C1 segment of cervical spinal cord (tissue), 14 donors: ENCODE measurements around the gene HEPHL1.

Experiments
- DNase-seq, 14 donors: peaks; one replicate each; lab custom pipeline; 2025; lab: John Stamatoyannopoulos, UW

HEPHL1 gene

DNA sequence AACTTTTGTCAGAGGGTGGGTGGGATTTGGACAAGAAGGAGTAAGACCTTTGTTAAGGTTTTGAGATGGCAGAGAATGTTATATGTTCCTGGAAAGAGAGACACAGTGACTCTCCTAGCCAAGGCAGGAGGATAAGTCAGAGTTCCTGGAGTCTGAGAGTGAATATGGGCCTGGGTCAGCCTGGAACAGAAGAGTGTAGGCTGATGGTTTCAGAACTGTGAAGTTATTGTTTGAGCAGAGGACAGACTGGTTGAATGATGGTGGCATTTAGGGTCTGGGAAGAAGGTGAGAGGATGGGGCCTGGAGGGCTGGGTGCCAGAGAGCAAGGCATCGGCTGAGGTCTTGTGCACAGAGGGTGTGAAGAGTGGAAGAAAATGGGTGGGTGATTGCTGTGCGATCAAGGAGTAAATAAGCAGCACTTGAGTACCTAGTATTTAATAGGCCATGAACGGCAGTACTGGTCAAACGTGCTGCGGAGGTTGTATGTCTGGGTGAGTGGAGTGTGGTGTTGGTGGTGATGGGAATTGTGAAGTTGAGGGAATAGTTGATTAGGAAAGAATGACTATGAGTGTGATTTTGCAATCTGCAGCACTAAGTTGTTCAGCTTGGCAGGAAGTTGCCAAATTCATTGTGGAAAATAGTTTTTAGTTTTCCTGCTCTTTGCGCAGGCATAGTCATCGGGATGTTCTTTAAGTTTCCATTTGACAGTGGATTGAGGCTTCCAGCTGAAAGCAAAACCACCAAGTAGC is 109.3 kb downstream of the HEPHL1 start:
- peak in 1 of 14 donors; percentile 23 for DNase-seq

DNA sequence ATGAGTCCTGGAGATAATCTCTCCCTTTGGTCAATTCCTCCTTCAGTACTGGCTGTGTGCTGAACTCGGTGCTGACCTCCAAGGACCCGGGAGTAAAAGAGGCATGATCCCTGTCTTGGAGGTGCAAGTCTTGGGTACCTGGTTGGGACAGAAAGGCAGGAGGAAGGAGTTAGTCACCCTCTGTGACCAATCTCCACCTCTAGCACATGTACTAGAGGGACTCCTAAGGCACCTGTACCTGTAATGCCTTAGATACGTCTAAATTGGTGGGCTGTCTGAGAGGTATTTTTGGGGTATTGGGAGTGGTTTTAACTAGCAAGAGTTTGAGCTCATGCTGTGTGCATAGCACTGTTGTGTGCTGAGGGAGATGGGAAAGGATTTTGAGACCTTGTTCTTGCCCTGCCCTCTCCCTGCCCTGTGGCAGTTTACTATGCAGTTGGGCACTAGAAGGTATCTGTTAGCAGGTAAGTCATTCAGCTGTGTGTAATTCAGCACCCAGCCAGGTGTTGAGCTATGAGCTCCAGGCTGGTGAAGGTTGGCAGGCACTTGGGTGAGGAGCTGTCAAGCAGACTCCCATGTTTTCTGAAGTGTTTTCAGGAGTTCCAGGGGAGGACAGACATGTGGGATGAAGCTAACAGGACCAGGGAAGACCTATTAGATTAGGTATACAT is 110.0 kb downstream of the HEPHL1 start:
- DNase-seq, result peak in 1 of 14 donors; percentile 5

DNA sequence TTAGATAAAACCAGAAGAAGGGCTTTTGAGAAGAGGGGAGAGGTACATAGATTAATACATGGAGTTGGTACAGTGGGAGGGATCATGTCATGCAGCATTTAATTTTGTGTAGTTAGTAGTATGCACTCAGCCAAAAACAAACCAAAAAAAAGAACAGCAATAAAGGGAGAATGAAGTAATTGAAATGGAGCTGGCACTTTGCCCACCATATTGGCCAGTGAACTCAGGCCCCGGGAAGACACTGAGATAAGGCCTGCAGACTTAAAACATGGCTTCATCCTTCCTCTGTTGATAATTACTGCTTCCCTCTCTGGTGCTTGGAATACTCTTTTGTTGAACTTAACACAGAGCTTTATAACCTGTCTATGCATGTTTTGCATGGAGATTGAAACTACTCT is 110.6 kb downstream of the HEPHL1 start:
- DNase-seq, result no peak

DNA sequence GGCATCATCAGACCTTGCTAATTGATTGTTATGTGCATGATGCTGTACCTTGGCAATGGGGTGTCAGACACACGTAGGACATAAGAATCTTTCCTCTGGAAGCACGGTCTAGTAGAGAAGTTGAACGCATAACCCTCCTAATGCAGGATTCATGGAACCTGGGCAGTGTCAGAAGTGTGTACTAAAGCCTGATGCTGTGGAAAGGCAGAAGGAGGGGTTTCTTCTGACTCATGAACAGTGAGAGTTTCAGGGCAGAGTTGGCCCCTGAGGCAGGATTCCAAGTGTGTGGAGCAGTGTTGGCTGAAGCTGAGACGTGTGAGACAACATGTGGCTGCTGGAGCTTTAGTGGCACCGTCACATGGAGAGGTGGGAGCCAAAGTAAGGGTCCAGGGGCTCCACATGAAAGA is 111.0 kb downstream of the HEPHL1 start:
- DNase-seq, result no peak

DNA sequence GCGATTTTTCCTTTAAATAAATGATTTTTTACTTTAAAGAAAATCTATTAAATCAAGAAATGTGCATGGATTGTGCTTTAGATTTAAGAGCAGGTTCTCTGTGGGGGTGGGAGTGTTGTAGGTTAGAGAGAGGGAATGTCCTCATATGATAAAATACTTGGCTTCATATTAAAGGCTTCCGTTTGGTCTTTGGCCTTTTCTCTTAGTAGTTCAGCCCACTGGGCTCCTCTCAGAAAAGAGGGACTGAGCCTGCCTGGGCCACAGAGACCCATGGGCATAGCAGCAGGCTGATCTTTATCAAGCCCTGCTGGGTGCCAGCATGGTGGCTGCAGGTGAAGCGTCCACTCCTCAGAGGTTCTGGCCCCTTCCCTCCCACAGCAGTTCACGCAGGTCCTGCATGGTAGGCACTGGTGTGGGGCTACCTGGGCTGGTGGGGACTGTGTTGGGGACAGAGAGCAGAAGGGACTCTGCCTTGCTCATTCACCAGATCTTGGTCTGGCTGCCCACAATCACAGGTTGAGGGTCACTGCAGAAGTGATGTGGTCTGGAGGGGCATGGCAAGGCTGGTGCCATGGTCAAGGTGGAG is 111.8 kb downstream of the HEPHL1 start:
- DNase-seq, result no peak

DNA sequence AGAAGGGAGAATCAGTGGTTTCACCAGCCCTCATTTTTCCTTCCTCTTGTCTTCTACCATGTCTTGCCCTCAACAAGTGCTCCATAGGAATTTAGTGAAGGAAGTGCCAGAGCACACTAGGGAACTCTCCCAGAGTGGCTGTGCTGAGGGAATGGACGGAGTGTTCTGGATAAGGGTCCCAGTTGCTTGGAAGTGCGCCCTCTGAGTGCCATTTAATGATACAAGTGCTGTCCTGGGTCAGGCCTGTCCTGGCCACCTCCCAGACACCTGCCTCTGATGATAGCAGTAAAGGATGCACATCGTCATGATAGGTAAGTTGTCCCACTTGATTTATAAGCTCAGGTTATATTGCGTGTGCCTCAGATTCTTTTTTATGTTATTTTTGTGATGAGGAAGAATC is 112.6 kb downstream of the HEPHL1 start:
- no peak for DNase-seq

DNA sequence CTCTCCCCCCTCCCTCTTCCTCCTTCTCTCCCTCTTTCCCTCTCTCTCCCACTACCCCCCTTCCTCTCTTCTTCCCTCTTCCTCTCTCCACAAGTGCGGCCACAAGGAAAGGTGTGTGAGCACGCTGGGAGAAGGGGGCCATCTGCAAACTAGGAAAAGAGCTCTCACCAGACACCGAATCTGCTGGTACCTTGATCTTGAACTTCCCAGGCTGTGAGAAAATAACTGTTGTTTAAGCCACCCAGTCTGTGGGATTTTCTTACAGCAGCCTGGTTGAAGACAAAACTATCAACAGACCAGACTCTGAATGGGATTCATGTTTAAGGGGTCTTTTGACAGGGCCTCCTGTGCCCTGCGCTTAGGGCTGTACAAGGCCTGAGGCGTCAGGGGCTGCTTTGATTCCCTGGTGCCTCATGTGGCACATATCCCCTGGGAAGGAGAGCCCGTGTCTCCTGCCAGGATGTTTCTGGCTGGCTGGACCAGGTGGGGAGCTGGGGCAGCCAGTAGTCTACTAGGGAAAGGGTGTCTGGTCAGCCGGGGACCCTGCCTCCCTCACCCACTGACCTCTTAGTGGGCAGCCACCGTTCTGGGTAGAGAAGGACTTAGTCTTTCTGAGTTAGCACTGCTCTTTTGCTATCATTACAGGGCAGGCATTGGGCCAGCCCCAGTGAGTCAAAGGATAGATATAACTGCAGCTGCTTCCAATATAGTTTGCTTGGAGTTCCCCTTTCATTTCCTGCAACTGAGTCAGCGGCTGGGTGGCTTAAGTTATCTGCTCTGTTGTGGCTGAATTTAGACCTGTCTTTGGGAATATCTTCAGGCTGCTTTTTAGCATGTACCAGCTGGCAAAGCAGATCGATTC is 113.7 kb downstream of the HEPHL1 start:
- DNase-seq, result peak in 5 of 14 donors; percentile 15 to 43 (median 26)

DNA sequence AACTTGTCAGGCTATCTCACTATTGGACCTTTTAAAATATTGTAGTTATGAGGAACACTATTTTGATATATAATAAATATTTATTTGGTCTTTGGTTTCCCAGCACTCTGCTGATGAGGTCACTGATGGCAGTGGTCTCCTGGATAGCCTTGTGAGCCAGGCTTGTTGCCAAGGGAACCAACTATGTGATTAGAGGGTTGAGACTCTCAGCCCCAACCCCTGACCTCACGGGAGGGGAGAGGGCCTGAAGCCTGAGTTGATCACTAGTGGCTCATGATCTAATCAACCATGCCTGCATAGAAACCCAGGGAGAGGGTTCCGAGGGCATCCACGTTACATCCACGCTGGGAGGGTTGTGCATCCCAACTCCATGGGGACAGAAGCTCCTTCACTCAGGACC is 118.3 kb downstream of the HEPHL1 start:
- no peak for DNase-seq

DNA sequence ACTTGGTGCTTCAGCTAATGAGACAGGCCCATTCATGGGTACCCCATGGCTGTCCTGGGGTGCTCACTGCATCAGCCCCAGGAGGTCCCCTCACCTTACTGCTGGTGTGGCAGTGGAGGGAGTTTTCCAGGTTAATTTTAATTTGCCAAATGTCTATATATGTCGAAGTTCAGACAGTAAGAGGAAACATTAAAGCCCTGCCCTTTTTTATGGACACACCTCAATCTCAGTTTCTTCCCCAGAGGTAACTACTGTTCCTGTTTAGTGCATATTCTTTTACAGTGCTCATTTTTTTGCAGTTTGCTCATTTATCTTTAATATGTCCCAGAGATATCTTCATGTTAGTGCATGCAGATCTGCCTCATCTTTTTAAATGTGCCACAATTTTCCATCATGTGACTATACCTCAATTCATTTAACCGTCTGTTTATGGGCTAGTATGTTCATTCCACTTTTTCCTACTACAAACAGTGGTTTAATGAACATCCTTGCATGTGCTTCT is 119.1 kb downstream of the HEPHL1 start:
- DNase-seq, result no peak

DNA sequence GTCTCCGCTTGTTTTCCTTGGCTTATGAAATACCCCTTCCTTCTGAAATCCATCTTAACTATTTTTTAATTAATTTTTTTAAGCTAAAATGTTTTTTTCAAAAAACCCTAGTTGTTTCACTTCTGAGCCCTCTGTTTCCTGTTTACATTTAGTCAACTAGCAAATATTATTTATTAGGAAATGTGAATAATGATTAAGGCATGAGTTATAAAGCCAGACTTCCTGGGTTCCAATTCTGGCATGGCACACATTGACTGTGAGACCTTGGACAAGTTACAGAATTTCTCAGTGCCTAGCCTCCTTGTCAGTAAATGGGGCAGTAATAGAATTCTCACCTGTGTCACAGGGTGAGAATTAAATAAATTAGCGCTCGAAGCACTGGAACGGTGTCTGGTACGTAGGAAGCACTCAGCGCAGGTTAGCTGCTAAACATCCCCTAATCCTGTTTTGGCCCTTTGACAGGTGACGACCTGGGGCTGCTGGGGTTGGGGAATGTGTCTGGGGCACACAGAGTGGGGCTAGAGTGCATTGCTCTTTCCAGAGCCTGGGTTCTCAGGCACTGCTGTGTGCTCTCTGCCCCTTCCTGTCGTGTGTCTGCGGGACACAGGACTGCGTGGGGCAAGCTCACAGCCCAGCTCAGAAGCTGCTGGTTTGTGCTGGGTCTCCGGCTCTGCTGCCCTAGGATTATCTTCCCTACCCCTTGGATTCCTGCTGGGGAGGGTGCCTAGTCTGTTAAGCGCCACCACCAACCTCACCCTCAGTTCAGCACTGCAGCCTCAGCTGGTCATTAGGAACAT is 120.6 kb downstream of the HEPHL1 start:
- no peak for DNase-seq

DNA sequence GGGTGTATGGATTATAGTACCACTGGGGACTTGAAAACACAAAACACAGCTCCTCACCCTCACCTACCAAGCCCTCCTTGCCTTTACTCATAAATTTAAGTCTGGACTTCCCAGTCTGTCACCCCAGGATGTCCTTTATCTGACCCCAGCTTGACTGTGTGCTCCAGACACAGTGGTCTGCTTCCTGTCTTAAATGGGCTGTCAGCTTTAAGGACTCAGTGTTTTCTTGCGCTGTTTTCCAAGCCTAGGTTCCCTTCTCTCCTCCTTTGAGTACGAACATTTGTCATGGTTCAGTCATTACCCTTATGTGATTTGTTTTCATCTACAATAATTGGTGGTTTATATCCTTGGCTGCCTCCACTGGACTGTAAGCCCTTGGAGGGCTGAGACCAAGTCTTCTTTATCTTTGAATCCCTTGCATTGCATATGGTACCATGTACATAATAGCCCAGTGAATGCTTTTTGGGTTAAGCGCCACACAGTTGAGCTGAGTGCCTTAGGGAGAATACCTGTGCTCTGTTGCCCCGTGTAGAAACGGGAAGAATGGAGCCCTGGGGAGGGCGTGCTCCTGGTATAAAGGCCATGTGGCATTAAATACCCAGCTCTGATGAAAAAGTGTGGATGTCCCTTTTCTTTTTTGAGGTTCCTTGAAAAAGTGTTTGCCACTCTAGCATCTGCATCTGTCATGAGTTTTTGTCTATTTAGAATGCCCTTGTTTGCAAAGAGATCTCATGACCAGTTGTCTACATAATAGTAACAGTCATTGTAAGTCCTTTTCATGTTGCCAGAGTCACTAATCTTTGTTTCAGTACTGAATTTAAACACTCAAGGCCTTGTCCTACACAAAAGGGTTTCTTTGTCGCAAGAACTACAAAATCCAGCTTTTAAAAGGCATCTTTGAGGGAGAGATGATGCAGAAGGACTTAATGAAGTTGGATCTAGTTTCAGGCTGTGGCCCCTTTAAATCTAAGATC is 121.4 kb downstream of the HEPHL1 start:
- DNase-seq, result no peak

DNA sequence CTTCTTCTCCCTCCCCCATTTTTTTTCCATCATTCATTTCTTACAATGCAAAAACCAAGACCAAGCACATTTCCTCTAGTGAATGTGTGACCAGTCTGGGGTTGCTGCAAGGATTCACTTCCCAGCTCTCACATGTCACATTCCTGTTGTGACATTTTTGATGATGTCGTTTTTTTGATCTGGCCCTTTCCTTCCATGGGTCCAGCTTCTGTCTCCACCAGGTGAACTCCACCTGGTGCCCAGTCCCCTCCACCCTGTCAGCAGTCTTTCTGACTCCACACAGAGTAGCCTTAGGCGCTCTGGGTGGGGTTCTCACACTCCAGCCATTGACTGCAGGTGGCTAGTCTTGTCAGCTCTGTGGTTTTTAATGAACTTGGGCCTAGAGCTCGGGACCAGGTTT is 123.1 kb downstream of the HEPHL1 start:
- no peak for DNase-seq

DNA sequence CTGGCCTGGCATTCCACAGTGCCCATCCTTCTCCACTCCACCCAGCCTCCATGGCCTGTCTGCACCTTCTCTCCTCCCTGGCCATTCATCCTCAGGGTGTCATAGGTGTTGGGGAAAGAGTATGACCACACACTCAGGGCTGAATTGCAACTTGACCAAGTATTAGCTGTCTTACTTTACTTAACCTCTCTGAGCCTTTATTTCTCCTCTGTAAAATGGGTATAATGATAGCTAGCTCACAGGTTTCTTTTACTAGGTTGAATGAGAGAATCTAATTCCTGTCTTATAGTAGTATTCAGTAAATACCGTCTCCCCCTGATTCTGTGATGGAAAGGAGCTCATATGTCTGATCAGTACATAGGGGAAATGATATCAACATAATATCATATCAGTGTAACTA is 123.5 kb downstream of the HEPHL1 start:
- no peak for DNase-seq

DNA sequence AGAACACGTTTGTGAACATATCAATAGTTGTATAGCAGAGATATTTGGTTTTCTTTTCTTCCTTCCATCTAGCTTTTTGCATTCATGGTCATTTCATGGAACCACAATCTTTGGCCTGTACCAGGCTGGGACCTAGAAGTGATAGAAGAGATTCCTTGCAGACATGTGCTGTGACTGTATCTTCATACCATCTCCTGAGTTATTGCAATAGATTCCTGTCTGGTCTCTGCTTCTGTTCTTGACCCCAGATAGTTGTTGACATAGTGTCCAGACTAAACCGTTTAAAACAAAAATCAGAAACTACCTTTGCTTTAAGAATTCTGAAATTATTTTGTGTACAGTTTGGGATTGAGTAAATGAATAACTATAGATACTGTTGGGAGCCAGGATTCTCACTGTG is 124.3 kb downstream of the HEPHL1 start:
- DNase-seq, result no peak

DNA sequence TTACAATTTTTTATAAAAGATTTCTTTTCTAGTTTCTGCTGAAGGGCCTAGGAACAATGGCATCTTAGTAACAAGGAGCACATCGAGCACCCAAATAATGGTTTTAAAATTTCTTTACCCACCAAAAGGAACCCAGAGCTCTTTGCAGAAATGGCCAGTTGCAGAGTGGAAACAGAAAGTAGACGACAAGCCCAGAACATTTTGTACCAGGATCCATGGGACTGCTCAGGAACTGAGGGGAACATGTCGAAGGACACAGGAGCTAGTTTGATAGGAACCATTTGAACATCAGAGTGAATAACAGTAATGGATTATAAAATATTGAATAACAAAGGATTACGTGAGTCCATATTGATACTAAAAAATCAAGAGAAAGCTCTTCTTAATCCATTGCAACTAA is 124.8 kb downstream of the HEPHL1 start:
- no peak for DNase-seq

DNA sequence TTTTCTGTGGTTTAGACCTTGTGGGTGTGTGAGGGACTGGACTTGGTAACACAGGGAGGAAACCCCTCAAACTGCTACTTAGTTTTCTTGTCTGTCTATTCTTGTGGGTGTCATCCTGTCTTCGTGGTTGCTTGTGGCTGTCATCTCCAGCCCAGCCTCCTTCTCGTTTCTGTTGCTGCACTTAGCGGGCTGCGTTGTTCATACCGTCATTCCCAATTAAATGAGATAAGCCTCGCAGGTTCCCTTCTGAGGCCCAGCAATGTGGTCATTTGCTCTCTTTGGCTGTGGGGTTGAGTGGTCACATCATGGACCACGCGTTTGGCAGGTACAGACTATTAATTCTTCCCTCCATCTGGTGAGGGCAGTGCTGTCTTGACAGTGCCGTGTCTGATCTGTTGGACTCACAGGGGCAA is 126.3 kb downstream of the HEPHL1 start:
- no peak for DNase-seq

DNA sequence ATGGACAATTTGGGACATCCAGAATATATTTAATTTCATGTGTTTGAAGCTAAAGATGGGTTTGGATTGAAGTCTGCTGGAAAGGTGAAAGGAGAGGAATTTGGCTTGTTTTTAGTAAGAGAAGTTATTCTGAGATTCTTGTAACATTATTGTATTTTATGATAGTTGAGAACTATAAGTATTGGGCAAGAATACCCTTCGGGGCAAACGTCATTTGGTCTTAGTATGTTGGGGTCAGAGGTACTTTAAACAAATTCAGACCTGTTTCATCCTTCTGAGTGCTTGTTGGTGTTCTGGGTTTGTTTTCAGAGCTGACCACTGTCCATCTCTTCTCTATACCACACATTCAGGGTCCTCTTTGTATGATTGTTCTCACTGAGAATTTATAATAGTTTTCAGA is 127.0 kb downstream of the HEPHL1 start:
- DNase-seq, result no peak

DNA sequence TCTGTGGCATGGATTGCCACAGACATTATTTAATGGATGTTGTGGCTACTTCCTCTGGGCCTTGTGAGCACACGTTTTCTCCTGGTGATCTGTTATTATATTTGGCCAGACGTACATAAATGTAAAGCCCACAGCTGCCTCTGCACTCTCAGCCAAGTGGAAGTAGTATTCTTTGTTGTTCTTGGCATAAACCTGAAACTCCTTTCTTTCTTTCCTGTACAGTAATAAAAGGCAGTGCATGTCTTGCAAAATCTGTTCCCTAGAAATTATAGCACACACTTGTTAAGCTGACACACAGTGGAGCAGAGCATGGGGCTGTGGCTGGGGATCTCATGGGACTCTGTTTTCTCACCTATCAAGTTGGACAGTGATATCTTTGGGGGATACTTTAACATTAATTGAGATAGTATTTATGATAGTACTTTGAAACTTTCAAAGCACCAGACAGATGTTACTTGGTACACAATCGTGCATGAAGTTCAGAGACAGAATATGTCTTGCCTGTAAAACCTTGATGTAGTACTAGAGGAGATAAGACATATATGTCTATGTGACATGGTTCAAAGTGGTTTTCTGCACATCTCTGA is 128.4 kb downstream of the HEPHL1 start:
- no peak for DNase-seq

DNA sequence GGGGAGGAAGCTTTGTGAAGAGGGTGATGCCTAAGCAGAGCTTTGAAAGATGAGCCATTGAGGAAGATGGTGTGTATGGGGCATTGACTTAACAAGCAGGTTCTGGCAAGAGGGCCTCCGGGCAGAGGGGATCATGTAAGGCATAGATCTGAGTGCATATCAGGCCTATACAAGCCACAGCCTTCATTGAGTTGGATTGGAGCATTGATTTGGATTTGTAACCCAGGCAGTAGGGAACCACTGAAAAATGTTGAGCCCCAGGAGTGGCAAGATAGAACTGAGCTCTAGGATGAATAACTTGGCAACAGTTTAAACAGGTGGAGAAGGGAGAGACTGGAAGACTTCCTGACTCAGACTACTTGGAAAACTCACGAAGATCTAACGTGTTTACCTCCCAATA is 128.9 kb downstream of the HEPHL1 start:
- no peak for DNase-seq
